Osteocyte (in vitro differentiated cells): ENCODE measurements around the gene CLIP3. TPM values are rescaled to one million over a fixed set of nuclear protein-coding genes. Genes with fewer than 3 reads are reported as not detected.

Experiments used
- DNase-seq: peaks from one replicate; pipeline ENCODE4 v3.0.0; 2021; ENCODE audit warnings: mixed read lengths; ENCODE audit not compliant: unreplicated experiment; ENCODE audit errors: extremely low spot score
- H3K27ac Mint-ChIP-seq: one replicate; pipeline ENCODE4 v1.8.0; 2021; ENCODE audit warnings: mild to moderate bottlenecking, mixed read lengths; ENCODE audit not compliant: unreplicated experiment
- H3K27me3 Mint-ChIP-seq: one replicate; pipeline ENCODE4 v1.8.0; 2021; ENCODE audit warnings: mixed read lengths; ENCODE audit not compliant: unreplicated experiment
- H3K36me3 Mint-ChIP-seq: one replicate; pipeline ENCODE4 v1.8.0; 2021; ENCODE audit warnings: mixed read lengths; ENCODE audit not compliant: unreplicated experiment
- H3K4me1 Mint-ChIP-seq: one replicate; pipeline ENCODE4 v1.8.0; 2021; ENCODE audit warnings: mixed read lengths; ENCODE audit not compliant: unreplicated experiment
- H3K4me3 Mint-ChIP-seq: one replicate; pipeline ENCODE4 v1.8.0; 2021; ENCODE audit warnings: mild to moderate bottlenecking, moderate library complexity, mixed read lengths; ENCODE audit not compliant: unreplicated experiment
- H3K9me3 Mint-ChIP-seq: one replicate; pipeline ENCODE4 v1.8.0; 2021; ENCODE audit warnings: mixed read lengths; ENCODE audit not compliant: unreplicated experiment
- CTCF ChIP-seq: fragments of 200-600 bp; sonication (generic); IDR thresholded peaks from 2 replicates; pipeline ENCODE4 v1.5.0; 2021; ENCODE audit warnings: antibody characterized with exemption, mild to moderate bottlenecking, moderate library complexity
- total RNA-seq: library from RNA; stranded (reverse); gene quantifications from 2 replicates; pipeline ENCODE4 v1.2.1, GENCODE V29; 2021

Gene CLIP3
- total RNA-seq, 1 donor from 2014 or later, result 72.8 TPM

GRCh38 chr19:36014012-36014924, 18.4 kb downstream of the CLIP3 start, which contains the start of gene ALKBH6:
ALKBH6 (minus strand) TSS chr19:36014213; CDS start chr19:36013397, 816 bp downstream.
- H3K4me1 Mint-ChIP-seq, result peaks cover 26% of the 10 kb centered on the region
- H3K27ac Mint-ChIP-seq, result peak within 1 kb of the TSS; percentile 94
- no peak for TF ChIP-seq CTCF
- peak within 1 kb of the TSS; percentile 98 for H3K4me3 Mint-ChIP-seq
- H3K9me3 Mint-ChIP-seq, result no peaks in the 10 kb centered on the region
- DNase-seq, result peak; percentile 99
- peaks cover 17% of the 10 kb centered on the region for H3K36me3 Mint-ChIP-seq
- no peaks in the 10 kb centered on the region for H3K27me3 Mint-ChIP-seq

GRCh38 chr19:36013280-36014011, 19.2 kb downstream of the CLIP3 start:
- Mint-ChIP-seq H3K36me3 (peaks cover 17% of the 10 kb centered on the region), H3K27me3 (no peaks in the 10 kb centered on the region), H3K9me3 (no peaks in the 10 kb centered on the region), H3K27ac (peak overlapping the region; percentile 94), H3K4me3 (peak overlapping the region; percentile 98), H3K4me1 (peaks cover 30% of the 10 kb centered on the region)
- TF ChIP-seq CTCF, result no peak
- DNase-seq, result no peak

- no peaks in the 10 kb centered on the region for H3K27me3 Mint-ChIP-seq
- DNase-seq, result no peak
- peaks cover 2% of the 10 kb centered on the region for H3K36me3 Mint-ChIP-seq
- H3K4me1 Mint-ChIP-seq, result peaks cover 30% of the 10 kb centered on the region
- no peaks in the 10 kb centered on the region for H3K9me3 Mint-ChIP-seq
- no peak overlapping the region for H3K4me3 Mint-ChIP-seq
- H3K27ac Mint-ChIP-seq, result no peak overlapping the region
- TF ChIP-seq CTCF, result no peak
Observed at GRCh38 chr19:36010402-36010801, 22.3 kb downstream of the CLIP3 start.

GRCh38 chr19:36009633-36010379, 22.9 kb downstream of the CLIP3 start:
- TF ChIP-seq CTCF, result no peak
- DNase-seq, result no peak
- Mint-ChIP-seq H3K9me3 (no peaks in the 10 kb centered on the region), H3K4me1 (peaks cover 27% of the 10 kb centered on the region), H3K27me3 (no peaks in the 10 kb centered on the region), H3K27ac (peak overlapping the region; percentile 29), H3K36me3 (no peaks in the 10 kb centered on the region), H3K4me3 (peak overlapping the region; percentile 66)
